Measurements from ENCODE around the gene LPIN2. TPM values are rescaled to one million over a fixed set of nuclear protein-coding genes. Genes with fewer than 3 reads are reported as not detected.

Gene LPIN2
- total and polyA plus RNA-seq, 2 of the 4 experiments (the other 2 are of a cell fraction): 16.2 to 21.9 TPM

DNA sequence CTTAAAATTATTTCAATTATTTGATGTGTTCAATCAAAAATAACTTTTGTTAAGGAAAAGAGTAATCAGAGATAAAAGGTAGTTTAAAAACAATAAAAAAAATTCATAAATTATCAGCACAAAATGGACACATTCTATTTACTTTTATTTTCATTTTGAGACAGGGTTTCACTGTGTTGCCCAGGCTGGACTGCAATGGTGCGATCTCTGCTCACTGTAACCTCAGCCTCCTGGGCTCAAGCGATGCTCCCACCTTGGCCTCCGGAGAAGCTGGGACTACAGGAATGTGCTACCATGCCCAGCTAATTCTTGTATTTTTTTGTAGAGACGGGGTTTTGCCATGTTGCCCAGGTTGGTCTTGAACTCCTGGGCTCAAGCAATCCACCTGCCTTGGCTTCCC, 47.1 kb downstream of the LPIN2 start:
- ATAC-seq (ENCODE audit: low read depth) (no peak), DNase-seq (no peak)
- no peak overlapping the region for H4K5ac ChIP-seq (ENCODE audit: low read depth, low read length)
- 93% methylated on average over 3 of the region's 4 CpGs; no CpG with 5 or more reads in 1 of the 2 experiments for WGBS, 2 experiments (ENCODE audit: extremely low coverage in 2 of 2, insufficient read length in 1 of 2)
- no peaks in the 10 kb centered on the region for H3K27me3 ChIP-seq (ENCODE audit: control insufficient read depth, insufficient read depth, low read length)
- H2AK5ac ChIP-seq (ENCODE audit: low read depth, low read length): no peak overlapping the region
- no peak overlapping the region for H3K27ac ChIP-seq (ENCODE audit: insufficient read depth, low read length)
- H3K18ac ChIP-seq (ENCODE audit: low read depth, low read length): no peak overlapping the region
- H2BK20ac ChIP-seq (ENCODE audit: low read depth, low read length): no peak overlapping the region
- ChIA-PET POLR2A (ENCODE audit: unreplicated experiment) (no interaction called here), CTCF (no interaction called here)
- dilution Hi-C loops (cut with HindIII; ENCODE audit: low sequenced_read_pairs, unreplicated experiment): no loop called here
- no peak overlapping the region for H4K91ac ChIP-seq (ENCODE audit: insufficient read depth, low read depth, low read length)
- no peak overlapping the region for H2BK120ac ChIP-seq (ENCODE audit: low read depth, low read length)
- H3K56ac ChIP-seq (ENCODE audit: extremely low read depth, insufficient read depth, low read length): no peak overlapping the region
- H3K79me1 ChIP-seq (ENCODE audit: low read depth in 1 of 2, low read length in 2 of 2): peaks cover 52 to 87% of the 10 kb centered on the region in 2 experiments
- H4K8ac ChIP-seq (ENCODE audit: low read depth in 2 of 2, low read length in 2 of 2): no peak overlapping the region
- H2AK9ac ChIP-seq (replicated peaks; ENCODE audit: low read depth, low read length, poor library complexity): no peak overlapping the region
- H2BK5ac ChIP-seq (ENCODE audit: low read depth, low read length, poor library complexity, severe bottlenecking): no peak overlapping the region
- no peaks in the 10 kb centered on the region for H3K9me3 ChIP-seq (ENCODE audit: control insufficient read depth, insufficient read depth, low read length)
- no peak overlapping the region for H3K23ac ChIP-seq (ENCODE audit: low read depth, low read length)
- H3K4ac ChIP-seq (ENCODE audit: low read depth, low read length): no peak overlapping the region
- H2AFZ ChIP-seq (replicated peaks; ENCODE audit: low read length, poor library complexity): no peak overlapping the region
- in situ Hi-C loops (cut with MboI; ENCODE audit: low sequenced_read_pairs): no loop called here
- H3K9ac ChIP-seq (ENCODE audit: low read depth, low read length): no peak overlapping the region
- H3K4me2 ChIP-seq (ENCODE audit: low read depth, low read length): no peak overlapping the region
- peaks cover 18% of the 10 kb centered on the region for H3K4me1 ChIP-seq (ENCODE audit: control insufficient read depth, insufficient read depth, low read length)
- no peak for TF ChIP-seq RCOR1 (IDR thresholded peaks at IDR 0.05; ENCODE audit: insufficient replicate concordance, low read length)
- TF ChIP-seq, protein P1, sequence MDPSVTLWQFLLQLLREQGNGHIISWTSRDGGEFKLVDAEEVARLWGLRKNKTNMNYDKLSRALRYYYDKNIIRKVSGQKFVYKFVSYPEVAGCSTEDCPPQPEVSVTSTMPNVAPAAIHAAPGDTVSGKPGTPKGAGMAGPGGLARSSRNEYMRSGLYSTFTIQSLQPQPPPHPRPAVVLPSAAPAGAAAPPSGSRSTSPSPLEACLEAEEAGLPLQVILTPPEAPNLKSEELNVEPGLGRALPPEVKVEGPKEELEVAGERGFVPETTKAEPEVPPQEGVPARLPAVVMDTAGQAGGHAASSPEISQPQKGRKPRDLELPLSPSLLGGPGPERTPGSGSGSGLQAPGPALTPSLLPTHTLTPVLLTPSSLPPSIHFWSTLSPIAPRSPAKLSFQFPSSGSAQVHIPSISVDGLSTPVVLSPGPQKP (IDR thresholded peaks at IDR 0.05; ENCODE audit: borderline replicate concordance, low read depth, low read length): no peak
- TF ChIP-seq, protein P2, sequence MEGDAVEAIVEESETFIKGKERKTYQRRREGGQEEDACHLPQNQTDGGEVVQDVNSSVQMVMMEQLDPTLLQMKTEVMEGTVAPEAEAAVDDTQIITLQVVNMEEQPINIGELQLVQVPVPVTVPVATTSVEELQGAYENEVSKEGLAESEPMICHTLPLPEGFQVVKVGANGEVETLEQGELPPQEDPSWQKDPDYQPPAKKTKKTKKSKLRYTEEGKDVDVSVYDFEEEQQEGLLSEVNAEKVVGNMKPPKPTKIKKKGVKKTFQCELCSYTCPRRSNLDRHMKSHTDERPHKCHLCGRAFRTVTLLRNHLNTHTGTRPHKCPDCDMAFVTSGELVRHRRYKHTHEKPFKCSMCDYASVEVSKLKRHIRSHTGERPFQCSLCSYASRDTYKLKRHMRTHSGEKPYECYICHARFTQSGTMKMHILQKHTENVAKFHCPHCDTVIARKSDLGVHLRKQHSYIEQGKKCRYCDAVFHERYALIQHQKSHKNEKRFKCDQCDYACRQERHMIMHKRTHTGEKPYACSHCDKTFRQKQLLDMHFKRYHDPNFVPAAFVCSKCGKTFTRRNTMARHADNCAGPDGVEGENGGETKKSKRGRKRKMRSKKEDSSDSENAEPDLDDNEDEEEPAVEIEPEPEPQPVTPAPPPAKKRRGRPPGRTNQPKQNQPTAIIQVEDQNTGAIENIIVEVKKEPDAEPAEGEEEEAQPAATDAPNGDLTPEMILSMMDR (conservative IDR thresholded peaks at IDR 0.05; ENCODE audit: low read depth, low read length): no peak
- H3K9me1 ChIP-seq (ENCODE audit: insufficient read depth, low read length): peaks cover 16% of the 10 kb centered on the region
- H3K36me3 ChIP-seq (ENCODE audit: control insufficient read depth, insufficient read depth, low read length): no peaks in the 10 kb centered on the region
- no peak overlapping the region for H3K4me3 ChIP-seq (ENCODE audit: insufficient read depth, low read depth, low read length)
- peaks cover 56% of the 10 kb centered on the region for H4K20me1 ChIP-seq (ENCODE audit: insufficient read depth, low read length)
- no TSS peak for BruUV-seq (replicated peaks)
- H3K14ac ChIP-seq (replicated peaks; ENCODE audit: low read depth, low read length): no peak overlapping the region
- intact Hi-C loops (cut with micrococcal nuclease): no loop called here
- H2BK15ac ChIP-seq (ENCODE audit: low read depth, low read length): no peak overlapping the region

All from IMR-90 (cell line).